Effector CD4-positive, alpha-beta T cell (primary cell): ENCODE results near the gene UCKL1.
A peak's percentile ranks its signal among the peaks of the same experiment; 100 is the strongest.
"Not testable (repeated sequence)": the region's sequence is repeated elsewhere in the genome, so short reads cannot be mapped to it uniquely, and the experiment has no call there.

Experiments
- DNase-seq: peaks from one replicate; pipeline ENCODE4 v3.0.0-alpha.2; 2020

UCKL1 gene

GRCh38 chr20:63972312-63973159 lies 16.3 kb upstream of the UCKL1 start:
- DNase-seq: no peak

- not testable (repeated sequence) for DNase-seq
Observed at GRCh38 chr20:63971960-63972311, 15.7 kb upstream of the UCKL1 start.

GRCh38 chr20:63970714-63971431 lies 14.7 kb upstream of the UCKL1 start:
- no peak for DNase-seq

GRCh38 chr20:63969838-63970713 lies 13.9 kb upstream of the UCKL1 start, which contains the start of gene ZNF512B:
TSS of gene ZNF512B (minus strand) at chr20:63969930. CDS start at chr20:63967950, 1,980 bp downstream.
- peak; percentile 48 for DNase-seq

GRCh38 chr20:63968928-63969760 lies 12.9 kb upstream of the UCKL1 start:
- DNase-seq: no peak

- DNase-seq: no peak
Observed at GRCh38 chr20:63968136-63968927, 12.1 kb upstream of the UCKL1 start.

- DNase-seq: no peak
Observed at GRCh38 chr20:63967330-63968135, 11.3 kb upstream of the UCKL1 start.

- no peak for DNase-seq
Observed at GRCh38 chr20:63966944-63967322, 10.7 kb upstream of the UCKL1 start.

GRCh38 chr20:63966172-63966943 lies 10.1 kb upstream of the UCKL1 start:
- no peak for DNase-seq

- DNase-seq: no peak
Observed at GRCh38 chr20:63964412-63964811, 8.2 kb upstream of the UCKL1 start.

- no peak for DNase-seq
Observed at GRCh38 chr20:63963784-63964301, 7.6 kb upstream of the UCKL1 start.

- no peak for DNase-seq
Observed at GRCh38 chr20:63963348-63963741, 7.1 kb upstream of the UCKL1 start.

- DNase-seq: no peak
Observed at GRCh38 chr20:63962426-63963347, 6.5 kb upstream of the UCKL1 start.

GRCh38 chr20:63961664-63962425 lies 5.6 kb upstream of the UCKL1 start:
- no peak for DNase-seq

GRCh38 chr20:63960654-63961621 lies 4.7 kb upstream of the UCKL1 start:
- not testable (repeated sequence) for DNase-seq

- no peak for DNase-seq
Observed at GRCh38 chr20:63959699-63960075, 3.5 kb upstream of the UCKL1 start.
